COLO668 (cell line): Measurements from ENCODE around the gene DTX3.
A peak's percentile ranks its signal among the peaks of the same experiment; 100 is the strongest.

Experiments used
- DNase-seq: peaks from one replicate; lab custom pipeline; 2025; ENCODE audit not compliant: unreplicated experiment; lab: John Stamatoyannopoulos, UW

DTX3 gene

GRCh38 chr12:57619434-57620244, 15.0 kb downstream of the DTX3 start:
- peak; percentile 5 for DNase-seq

- no peak for DNase-seq
Measured at GRCh38 chr12:57620245-57620935, 15.8 kb downstream of the DTX3 start.

- no peak for DNase-seq
Measured at GRCh38 chr12:57620936-57621496, 16.4 kb downstream of the DTX3 start.

GRCh38 chr12:57621497-57622292, 17.1 kb downstream of the DTX3 start:
- DNase-seq, result peak; percentile 40

- no peak for DNase-seq
Measured at GRCh38 chr12:57622293-57623245, 17.9 kb downstream of the DTX3 start.

GRCh38 chr12:57623385-57623784, 18.8 kb downstream of the DTX3 start:
- DNase-seq, result no peak

GRCh38 chr12:57623811-57624390, 19.3 kb downstream of the DTX3 start:
- no peak for DNase-seq

- DNase-seq, result no peak
Measured at GRCh38 chr12:57624441-57625220, 20.0 kb downstream of the DTX3 start.

- no peak for DNase-seq
Measured at GRCh38 chr12:57625261-57626032, 20.8 kb downstream of the DTX3 start.

- no peak for DNase-seq
Measured at GRCh38 chr12:57626111-57626920, 21.7 kb downstream of the DTX3 start.

GRCh38 chr12:57626921-57627445, 22.4 kb downstream of the DTX3 start:
- DNase-seq, result no peak

- DNase-seq, result peak; percentile 15
Measured at GRCh38 chr12:57627501-57628279, 23.1 kb downstream of the DTX3 start.

GRCh38 chr12:57628280-57629191, 23.9 kb downstream of the DTX3 start:
- no peak for DNase-seq

- no peak for DNase-seq
Measured at GRCh38 chr12:57629897-57630471, 25.4 kb downstream of the DTX3 start.

- DNase-seq, result no peak
Measured at GRCh38 chr12:57630891-57631433, 26.3 kb downstream of the DTX3 start.
